B cell (primary cell): ENCODE measurements around the gene NID1. TPM values are rescaled to one million over a fixed set of nuclear protein-coding genes. Genes with fewer than 3 reads are reported as not detected.

ENCODE experiments used
- ATAC-seq: fragments of 200-7000 bp; cut with Tn5 transposase; one replicate; pipeline ENCODE4 v1.10.0; 2021; ENCODE audit warnings: low read depth, mild to moderate bottlenecking, moderate number of reproducible peaks, moderate library complexity
- CTCF ChIA-PET: fragments of 350-600 bp; sonication (Branson Sonifier 250); formaldehyde crosslinking; loops from one replicate; lab custom pipeline; 2021; ENCODE audit warnings: antibody characterized with exemption, inconsistent platforms; lab: Charles Lee
- POLR2A ChIA-PET: fragments of 350-600 bp; sonication (Branson Sonifier 250); formaldehyde crosslinking; loops from one replicate; lab custom pipeline; 2021; ENCODE audit warnings: antibody characterized with exemption; lab: Charles Lee
- DNase-seq: peaks from one replicate; pipeline ENCODE4 v3.0.0; 2013
- H2AFZ ChIP-seq: 2 replicates; pipeline ENCODE4 v1.6.1; 2012; ENCODE audit warnings: mild to moderate bottlenecking, low read depth, low read length; ENCODE audit not compliant: insufficient read depth, poor library complexity, severe bottlenecking
- H3K27ac ChIP-seq, 2 donors: 1 replicate in 1 of 2; 2 replicates in 1 of 2; pipeline ENCODE4 v1.5.1; 2012 to 2013; ENCODE audit warnings: low read length in 2 of 2, mild to moderate bottlenecking in 2 of 2, moderate library complexity in 1 of 2
- H3K27me3 ChIP-seq, 4 experiments: fragments of 200-600 bp in 1 of 4; sonication (generic) in 1 of 4; replicated peaks in 1 of 4; 1 replicate in 2 of 4; 2 replicates in 2 of 4; pipeline versions ENCODE4 v1.6.1 to v1.7.0; 2013 to 2016; ENCODE audit warnings: low read length in 3 of 4, mild to moderate bottlenecking in 2 of 4, mixed read lengths in 1 of 4, moderate library complexity in 1 of 4; ENCODE audit not compliant: insufficient read depth in 4 of 4, control insufficient read depth in 3 of 4; ENCODE audit errors: control extremely low read depth in 1 of 4
- H3K36me3 ChIP-seq, 2 experiments: replicated peaks in 1 of 2; 1 replicate in 1 of 2; 2 replicates in 1 of 2; pipeline versions ENCODE4 v1.6.1 to v1.7.1; 2013; ENCODE audit warnings: low read length in 1 of 2; ENCODE audit not compliant: insufficient read depth in 2 of 2, control insufficient read depth in 1 of 2; ENCODE audit errors: control extremely low read depth in 1 of 2, extremely low read depth in 1 of 2
- H3K4me1 ChIP-seq, 2 donors: fragments of 200-600 bp in 1 of 2; sonication (generic) in 1 of 2; 1 replicate in 1 of 2; 2 replicates in 1 of 2; pipeline versions ENCODE4 v1.5.1 to v1.6.1; 2013 to 2017; ENCODE audit warnings: low read length in 2 of 2; ENCODE audit not compliant: control insufficient read depth in 2 of 2, insufficient read depth in 2 of 2
- H3K4me2 ChIP-seq: replicated peaks from 2 replicates; pipeline ENCODE3; 2012; ENCODE audit warnings: mild to moderate bottlenecking, low read depth, low read length; ENCODE audit not compliant: poor library complexity, severe bottlenecking
- H3K4me3 ChIP-seq, 5 experiments: fragments of 200-600 bp in 1 of 5; sonication (generic) in 1 of 5; 1 replicate in 3 of 5; 2 replicates in 2 of 5; pipeline versions ENCODE4 v1.5.1 to v1.7.0; 2011 to 2016; ENCODE audit warnings: low read length in 4 of 5, mild to moderate bottlenecking in 4 of 5, low read depth in 2 of 5, control low read depth in 1 of 5, moderate library complexity in 1 of 5; ENCODE audit not compliant: insufficient read depth in 1 of 5; ENCODE audit errors: control extremely low read depth in 1 of 5, extremely low read depth in 1 of 5
- H3K79me2 ChIP-seq: fragments of 200-600 bp; sonication (generic); one replicate; pipeline ENCODE4 v1.6.0; 2016; ENCODE audit warnings: low read length; ENCODE audit not compliant: control insufficient read depth, insufficient read depth
- H3K9ac ChIP-seq: fragments of 200-600 bp; sonication (generic); 2 replicates; pipeline ENCODE4 v1.6.1; 2017; ENCODE audit warnings: mild to moderate bottlenecking, low read length, moderate library complexity
- H3K9me3 ChIP-seq, 3 donors: one replicate each; pipeline versions ENCODE4 v1.6.1 to v1.7.1; 2013; ENCODE audit warnings: low read length in 2 of 3; ENCODE audit not compliant: control insufficient read depth in 2 of 3, insufficient read depth in 1 of 3; ENCODE audit errors: control extremely low read depth in 1 of 3
- H4K20me1 ChIP-seq: 2 replicates; pipeline ENCODE4 v1.6.0; 2012; ENCODE audit warnings: mild to moderate bottlenecking, low read length; ENCODE audit not compliant: insufficient read depth, control insufficient read depth, poor library complexity, severe bottlenecking
- H3K27ac Mint-ChIP-seq: one replicate; pipeline ENCODE4 v1.8.0; 2021; ENCODE audit warnings: mixed read lengths
- H3K27me3 Mint-ChIP-seq: one replicate; pipeline ENCODE4 v1.8.0; 2021; ENCODE audit warnings: mixed read lengths
- H3K4me1 Mint-ChIP-seq: one replicate; pipeline ENCODE4 v1.8.0; 2021; ENCODE audit warnings: mixed read lengths
- H3K4me3 Mint-ChIP-seq: one replicate; pipeline ENCODE4 v1.8.0; 2021; ENCODE audit warnings: mixed read lengths
- H3K9me3 Mint-ChIP-seq: one replicate; pipeline ENCODE4 v1.8.0; 2022; ENCODE audit warnings: mixed read lengths; ENCODE audit not compliant: insufficient read depth
- EZH2 ChIP-seq: IDR thresholded peaks from 2 replicates; pipeline ENCODE4 v1.6.1; 2012; ENCODE audit warnings: borderline replicate concordance, low read depth, mild to moderate bottlenecking, moderate library complexity, low read length; ENCODE audit not compliant: insufficient read depth, poor library complexity, severe bottlenecking
- WGBS: methylation state at CpG from one replicate; pipeline ENCODE4 v1.1.5; 2013; ENCODE audit warnings: missing lambda C conversion rate; ENCODE audit not compliant: insufficient coverage; 5-methylcytosine and 5-hydroxymethylcytosine counted together
- intact Hi-C: fragments of 100-400 bp; cut with micrococcal nuclease; formaldehyde crosslinking; loops from one replicate; pipeline ENCODE4 v1.10.0; 2022
- polyA plus RNA-seq: library from polyadenylated mRNA; depleted of rRNA; stranded (reverse); fragments of >200 nt; gene quantifications from 2 replicates; pipeline ENCODE4 v1.2.3, GENCODE V29; 2012
- total RNA-seq, 2 donors: library from RNA; stranded (reverse); fragments of 120-200 nt in 1 of 2; gene quantifications; 1 replicate in 1 of 2; 2 replicates in 1 of 2; pipeline versions ENCODE4 v1.2.3 to v1.2.4, GENCODE V29; 2013 to 2022
- TF ChIP-seq, protein P1 (sequence below): fragments of 200-600 bp; IDR thresholded peaks from one replicate; pipeline ENCODE4 v1.8.0; 2022; ENCODE audit warnings: antibody characterized with exemption, mild to moderate bottlenecking

NID1 gene
- total and polyA plus RNA-seq, 2 donors (not counting 1 experiment from before 2014, with no cell fraction given): 0.06 TPM; not detected in 1

DNA sequence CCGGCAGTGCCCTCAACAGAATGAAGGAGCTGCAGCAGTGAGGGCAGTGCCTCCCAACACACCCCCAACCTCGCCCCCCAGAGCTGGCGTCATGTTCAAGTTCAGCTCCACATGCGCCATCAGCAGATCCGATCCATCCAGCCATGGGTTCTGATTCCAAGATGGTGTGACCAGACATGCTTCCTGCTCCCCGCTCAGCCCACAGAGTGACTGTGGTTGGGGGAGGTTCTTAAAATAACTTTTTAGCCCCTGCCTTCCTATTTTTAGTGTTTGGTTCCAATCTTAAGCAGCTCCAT is 47.4 kb upstream of the NID1 start:
- DNase-seq (no peak), ATAC-seq (no peak)
- Histone ChIP-seq H3K27me3 (no peaks in the 10 kb centered on the region), H4K20me1 (no peaks in the 10 kb centered on the region), H3K4me3 (no peak overlapping the region), H3K27ac (no peak overlapping the region), H3K9me3 (peaks cover 0 to 2% (median 0%) of the 10 kb centered on the region in 3 donors), H3K36me3 (no peaks in the 10 kb centered on the region), H3K79me2 (no peaks in the 10 kb centered on the region), H2AFZ (no peak overlapping the region), H3K9ac (no peak overlapping the region), H3K4me1 (no peaks in the 10 kb centered on the region), H3K4me2 (no peak overlapping the region)
- H3K4me1 Mint-ChIP-seq: no peaks in the 10 kb centered on the region
- TF ChIP-seq, protein P1, sequence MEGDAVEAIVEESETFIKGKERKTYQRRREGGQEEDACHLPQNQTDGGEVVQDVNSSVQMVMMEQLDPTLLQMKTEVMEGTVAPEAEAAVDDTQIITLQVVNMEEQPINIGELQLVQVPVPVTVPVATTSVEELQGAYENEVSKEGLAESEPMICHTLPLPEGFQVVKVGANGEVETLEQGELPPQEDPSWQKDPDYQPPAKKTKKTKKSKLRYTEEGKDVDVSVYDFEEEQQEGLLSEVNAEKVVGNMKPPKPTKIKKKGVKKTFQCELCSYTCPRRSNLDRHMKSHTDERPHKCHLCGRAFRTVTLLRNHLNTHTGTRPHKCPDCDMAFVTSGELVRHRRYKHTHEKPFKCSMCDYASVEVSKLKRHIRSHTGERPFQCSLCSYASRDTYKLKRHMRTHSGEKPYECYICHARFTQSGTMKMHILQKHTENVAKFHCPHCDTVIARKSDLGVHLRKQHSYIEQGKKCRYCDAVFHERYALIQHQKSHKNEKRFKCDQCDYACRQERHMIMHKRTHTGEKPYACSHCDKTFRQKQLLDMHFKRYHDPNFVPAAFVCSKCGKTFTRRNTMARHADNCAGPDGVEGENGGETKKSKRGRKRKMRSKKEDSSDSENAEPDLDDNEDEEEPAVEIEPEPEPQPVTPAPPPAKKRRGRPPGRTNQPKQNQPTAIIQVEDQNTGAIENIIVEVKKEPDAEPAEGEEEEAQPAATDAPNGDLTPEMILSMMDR: no peak
- TF ChIP-seq EZH2: no peak
- no peak overlapping the region for H3K27ac Mint-ChIP-seq
- ChIA-PET POLR2A (interaction anchor here (0.7 kb wide), 1 partner anchor 404 kb away, joined by 3 read pairs; no protein-coding TSS in a partner anchor), CTCF (interaction anchor here (0.6 to 12.0 kb wide), 7 partner anchors 9 to 377 kb away, joined by 3 to 174 read pairs (median 3); no protein-coding TSS in a partner anchor)
- no peak overlapping the region for H3K4me3 Mint-ChIP-seq
- 89% methylated on average over 4 of the region's 6 CpGs for WGBS
- no peaks in the 10 kb centered on the region for H3K27me3 Mint-ChIP-seq
- intact Hi-C loops: no loop called here
- H3K9me3 Mint-ChIP-seq: no peaks in the 10 kb centered on the region

DNA sequence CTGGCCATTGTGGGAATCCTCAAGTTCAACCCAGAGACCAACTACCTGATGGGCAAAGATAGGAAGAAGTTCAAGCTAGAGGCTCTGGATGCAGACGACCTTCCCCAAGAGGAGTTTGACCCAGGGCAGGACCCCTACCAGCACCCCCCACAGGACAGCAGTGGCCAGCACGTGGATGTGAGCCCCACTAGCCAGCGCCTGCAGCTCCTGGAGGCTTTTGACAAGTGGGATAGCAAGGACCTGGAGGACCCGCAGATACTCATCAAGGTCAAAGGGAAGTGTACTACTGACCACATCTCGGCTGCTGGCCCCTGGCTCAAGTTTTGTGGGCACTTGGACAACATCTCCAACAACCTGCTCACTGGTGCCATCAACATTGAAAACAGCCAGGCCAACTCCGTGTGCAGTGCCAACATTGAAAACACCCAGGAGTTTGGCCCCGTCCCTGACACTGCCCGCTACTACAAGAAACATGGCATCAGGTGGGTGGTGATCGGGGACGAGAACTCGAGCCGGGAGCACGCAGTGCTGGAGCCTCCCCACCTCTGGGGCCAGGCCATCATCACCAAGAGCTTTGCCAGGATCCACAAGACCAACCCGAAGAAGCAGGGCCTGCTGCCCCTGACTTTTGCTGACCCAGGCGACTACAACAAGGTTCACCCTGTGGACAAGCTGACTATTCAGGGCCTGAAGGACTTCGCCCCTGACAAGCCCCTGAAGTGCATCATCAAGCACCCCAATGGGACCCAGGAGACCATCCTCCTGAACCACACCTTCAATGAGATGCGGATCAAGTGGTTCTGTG is 46.8 kb upstream of the NID1 start:
- Histone ChIP-seq H3K36me3 (no peaks in the 10 kb centered on the region), H4K20me1 (no peaks in the 10 kb centered on the region), H3K4me2 (no peak overlapping the region), H3K27ac (no peak overlapping the region), H3K4me3 (no peak overlapping the region), H3K4me1 (no peaks in the 10 kb centered on the region), H3K9ac (no peak overlapping the region), H3K27me3 (no peaks in the 10 kb centered on the region), H3K9me3 (peaks cover 0 to 2% (median 0%) of the 10 kb centered on the region in 3 donors), H3K79me2 (no peaks in the 10 kb centered on the region), H2AFZ (no peak overlapping the region)
- ATAC-seq: no peak
- TF ChIP-seq EZH2: no peak
- Mint-ChIP-seq H3K4me1 (no peaks in the 10 kb centered on the region), H3K27me3 (no peaks in the 10 kb centered on the region), H3K27ac (no peak overlapping the region), H3K4me3 (no peak overlapping the region), H3K9me3 (no peaks in the 10 kb centered on the region)
- WGBS: 94% methylated on average over 16 of the region's 17 CpGs
- ChIA-PET CTCF (interaction anchor here (0.7 to 12.0 kb wide), 8 partner anchors 10 to 377 kb away, joined by 3 to 174 read pairs (median 3); no protein-coding TSS in a partner anchor), POLR2A (interaction anchor here (0.7 kb wide), 1 partner anchor 405 kb away, joined by 3 read pairs; no protein-coding TSS in a partner anchor)
- intact Hi-C loops: no loop called here
- DNase-seq: no peak
